Large intestine (tissue), 3 donors: ENCODE measurements around the gene GSX2. TPM values are rescaled to one million over a fixed set of nuclear protein-coding genes. Genes with fewer than 3 reads are reported as not detected.

Experiments used
- DNase-seq, 2 donors: peaks; one replicate each; pipeline versions ENCODE4 v3.0.0 to v3.0.0-alpha.2; 2013
- H3K27ac ChIP-seq: one replicate; pipeline ENCODE4 v1.5.1; 2013; ENCODE audit warnings: low read length
- H3K27me3 ChIP-seq: 2 replicates; pipeline ENCODE4 v1.6.1; 2013; ENCODE audit warnings: low read length; ENCODE audit not compliant: control insufficient read depth, insufficient read depth
- H3K36me3 ChIP-seq: 2 replicates; pipeline ENCODE4 v1.6.1; 2013; ENCODE audit warnings: low read length; ENCODE audit not compliant: control insufficient read depth, insufficient read depth
- H3K4me1 ChIP-seq: one replicate; pipeline ENCODE4 v1.6.1; 2013; ENCODE audit warnings: low read length; ENCODE audit not compliant: control insufficient read depth, insufficient read depth
- H3K4me3 ChIP-seq: one replicate; pipeline ENCODE4 v1.5.1; 2013; ENCODE audit warnings: low read length
- H3K9me3 ChIP-seq: one replicate; pipeline ENCODE4 v1.6.1; 2013; ENCODE audit warnings: mild to moderate bottlenecking, low read depth, low read length, moderate library complexity; ENCODE audit not compliant: control insufficient read depth
- WGBS: methylation state at CpG from one replicate; pipeline ENCODE4 v1.1.5; 2013; ENCODE audit warnings: low lambda C conversion rate; ENCODE audit not compliant: insufficient coverage; 5-methylcytosine and 5-hydroxymethylcytosine counted together
- polyA plus RNA-seq: library from polyadenylated mRNA; unstranded; fragments of 120-200 nt; gene quantifications from one replicate; pipeline ENCODE4 v1.2.1, GENCODE V29; 2013

The GSX2 gene
- polyA plus RNA-seq, 1 donor = not detected

DNA sequence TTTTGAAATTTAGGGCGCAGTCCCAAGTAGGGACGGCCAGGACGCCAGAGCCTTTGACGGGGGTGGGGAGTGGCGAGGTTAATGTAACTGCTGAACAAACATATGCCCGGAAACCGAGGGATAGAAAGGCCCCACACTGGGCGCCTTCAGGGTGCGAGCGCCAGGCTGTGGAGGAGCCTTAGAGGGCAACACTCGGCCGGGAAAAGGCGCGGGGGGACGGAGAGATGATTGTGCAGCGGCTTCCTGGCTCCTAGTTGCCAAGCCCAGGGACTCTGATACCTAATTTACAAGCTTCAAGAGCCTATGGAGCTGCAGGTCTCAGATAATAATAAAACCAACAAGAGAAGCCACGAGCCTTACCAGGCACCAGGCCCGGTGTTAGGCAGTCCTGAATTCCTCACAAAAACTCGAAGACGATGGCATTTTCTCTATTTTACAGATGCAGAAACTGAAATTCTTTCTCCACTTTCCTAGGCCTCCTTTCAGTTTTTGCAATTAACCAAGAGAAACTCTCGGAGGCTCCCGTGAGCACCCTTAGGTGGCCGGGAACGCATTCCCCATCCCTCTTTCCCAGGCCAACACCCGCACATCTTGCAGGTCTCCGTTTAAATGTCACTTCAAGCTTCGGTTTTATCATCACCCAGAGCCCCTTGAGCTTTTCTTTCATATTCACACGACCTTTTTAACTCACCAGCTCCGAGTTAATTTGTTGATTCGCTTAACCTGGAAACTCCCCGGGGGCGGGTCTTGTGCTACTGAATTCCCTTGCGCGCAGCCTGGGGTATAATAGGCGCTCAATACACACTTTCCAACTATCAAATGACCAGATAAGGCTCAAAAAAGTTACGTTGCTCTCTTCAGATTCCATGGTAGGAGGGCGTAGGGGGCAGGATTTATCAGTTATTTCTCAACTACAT is 6.4 kb upstream of the GSX2 start:
- no peaks in the 10 kb centered on the region for H3K36me3 ChIP-seq
- no peak overlapping the region for H3K4me3 ChIP-seq
- H3K9me3 ChIP-seq = no peaks in the 10 kb centered on the region
- no peak for DNase-seq
- H3K27me3 ChIP-seq = peaks cover 88% of the 10 kb centered on the region
- 20% methylated on average over 6 of the region's 37 CpGs for WGBS
- H3K27ac ChIP-seq = no peak overlapping the region
- peaks cover 19% of the 10 kb centered on the region for H3K4me1 ChIP-seq

DNA sequence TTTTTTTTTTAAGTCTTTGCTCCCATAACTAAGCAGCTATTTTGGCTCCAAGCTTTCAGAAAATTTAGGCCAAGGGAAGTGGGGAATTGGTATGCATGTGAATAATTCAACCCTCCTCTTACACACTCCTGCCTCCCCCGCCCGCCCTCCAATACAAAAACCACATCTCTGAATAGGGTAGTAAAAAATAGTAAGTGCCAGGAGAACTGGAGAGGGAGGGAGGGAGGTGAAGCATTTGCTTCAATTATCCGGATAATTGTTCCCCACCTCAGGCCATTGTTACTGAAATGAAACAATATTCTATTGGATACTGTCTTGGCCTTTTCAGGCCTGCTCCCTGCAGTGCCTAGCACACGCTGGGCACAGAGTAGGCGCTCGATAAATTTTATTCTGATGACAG is 5.5 kb upstream of the GSX2 start:
- H3K9me3 ChIP-seq = no peaks in the 10 kb centered on the region
- peaks cover 92% of the 10 kb centered on the region for H3K27me3 ChIP-seq
- no CpG with 5 or more reads among the region's 6 CpGs for WGBS
- no peak overlapping the region for H3K4me3 ChIP-seq
- H3K27ac ChIP-seq = no peak overlapping the region
- no peaks in the 10 kb centered on the region for H3K36me3 ChIP-seq
- peaks cover 23% of the 10 kb centered on the region for H3K4me1 ChIP-seq
- no peak for DNase-seq

DNA sequence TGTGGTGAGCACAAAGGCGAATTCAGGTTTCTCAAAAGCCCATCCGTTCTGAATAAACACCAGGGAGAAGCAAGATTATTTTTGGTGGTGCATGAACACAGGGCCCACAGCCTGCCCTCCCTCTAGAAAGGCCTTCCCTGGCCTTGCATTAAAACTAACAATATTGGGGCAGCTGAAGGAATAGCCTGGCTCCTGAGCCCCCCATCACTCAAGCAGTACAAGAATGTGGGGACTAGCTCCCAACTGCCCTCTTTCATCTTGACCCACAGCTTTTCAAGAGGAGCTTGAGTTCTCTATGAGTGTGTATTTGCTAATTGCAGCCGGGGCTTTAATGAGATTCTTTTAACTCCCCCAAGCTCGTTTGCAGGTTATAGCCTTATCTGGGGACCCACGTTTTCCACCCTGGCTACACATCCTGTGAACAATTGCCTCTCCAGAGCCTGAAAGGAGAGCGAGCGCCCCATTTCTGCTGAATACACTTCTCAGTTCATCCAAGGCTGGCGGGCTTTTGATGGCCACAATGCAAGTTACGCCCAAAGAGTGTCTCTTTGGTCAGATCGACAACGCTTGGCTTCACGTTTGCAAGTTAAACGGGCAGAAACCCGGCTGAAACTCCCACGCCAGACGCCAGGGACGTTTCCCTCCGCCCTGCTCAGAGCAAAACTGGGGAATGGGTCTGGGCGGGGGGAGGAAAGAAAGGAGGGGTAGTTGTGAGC is 4.7 kb upstream of the GSX2 start:
- no CpG with 5 or more reads among the region's 19 CpGs for WGBS
- Histone ChIP-seq H3K4me1 (peaks cover 30% of the 10 kb centered on the region), H3K27ac (no peak overlapping the region), H3K36me3 (no peaks in the 10 kb centered on the region), H3K27me3 (peaks cover 98% of the 10 kb centered on the region), H3K9me3 (peaks cover 3% of the 10 kb centered on the region), H3K4me3 (no peak overlapping the region)
- DNase-seq = no peak

DNA sequence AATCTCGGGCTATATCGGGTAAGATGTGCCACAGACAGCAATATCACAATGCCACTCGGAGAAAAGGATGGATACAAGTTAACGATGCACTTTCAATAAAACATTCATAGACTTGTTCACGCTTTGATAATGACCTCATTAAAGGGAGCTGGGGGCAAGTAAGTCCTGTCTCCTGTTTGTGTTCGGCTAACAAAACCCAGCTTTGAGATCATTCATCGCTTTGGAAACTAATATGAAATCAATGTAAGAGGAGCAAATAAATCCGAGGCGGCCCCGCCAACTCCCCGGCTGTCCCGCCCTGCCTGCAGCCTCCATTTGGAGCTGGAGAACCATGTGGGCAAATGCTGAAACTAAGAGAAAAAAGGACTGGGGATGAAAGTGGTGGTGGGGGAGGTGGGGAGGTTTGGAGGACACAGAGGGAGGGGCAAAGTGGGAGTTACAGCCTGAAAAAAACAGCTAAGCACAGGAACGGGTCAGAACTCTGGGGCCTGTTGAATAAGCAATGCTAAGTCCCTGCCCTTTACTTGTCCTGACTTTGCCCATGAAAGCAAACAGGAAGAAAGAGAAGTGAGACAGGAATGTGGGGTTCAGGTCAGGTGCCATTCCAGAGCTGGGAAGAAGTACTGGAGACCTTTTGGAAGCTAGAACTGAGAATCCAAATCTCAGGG is 3.5 kb upstream of the GSX2 start:
- H3K4me1 ChIP-seq = peaks cover 36% of the 10 kb centered on the region
- no peak overlapping the region for H3K4me3 ChIP-seq
- H3K9me3 ChIP-seq = peaks cover 3% of the 10 kb centered on the region
- no peaks in the 10 kb centered on the region for H3K36me3 ChIP-seq
- DNase-seq = no peak
- H3K27ac ChIP-seq = no peak overlapping the region
- peaks cover 98% of the 10 kb centered on the region for H3K27me3 ChIP-seq
- WGBS = no CpG with 5 or more reads among the region's 13 CpGs

DNA sequence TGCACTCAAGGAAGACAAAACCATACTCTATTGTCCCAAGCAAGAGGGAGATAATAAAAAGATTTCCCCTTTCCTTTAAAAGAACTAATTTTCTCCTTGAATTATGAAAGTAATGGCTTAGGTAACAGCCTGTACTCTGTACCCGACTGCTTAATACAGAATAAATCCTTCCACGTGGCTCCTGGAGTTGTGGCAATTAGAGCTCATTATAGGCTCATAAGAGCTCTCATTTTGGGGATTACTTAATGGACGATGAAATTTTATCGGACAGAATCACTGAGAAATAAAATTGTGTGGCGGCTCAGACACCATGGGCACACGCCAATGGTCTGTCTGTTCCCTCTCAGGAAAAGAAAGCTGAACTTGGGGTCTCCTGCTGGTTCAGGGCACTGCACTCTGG is 2.8 kb upstream of the GSX2 start:
- Histone ChIP-seq H3K36me3 (no peaks in the 10 kb centered on the region), H3K9me3 (peaks cover 3% of the 10 kb centered on the region), H3K27me3 (peaks cover 100% of the 10 kb centered on the region), H3K27ac (no peak overlapping the region), H3K4me3 (no peak overlapping the region), H3K4me1 (peaks cover 37% of the 10 kb centered on the region)
- DNase-seq = peak in 1 of 2 donors; percentile 4
- WGBS = 80% methylated on average over 1 of the region's 6 CpGs

DNA sequence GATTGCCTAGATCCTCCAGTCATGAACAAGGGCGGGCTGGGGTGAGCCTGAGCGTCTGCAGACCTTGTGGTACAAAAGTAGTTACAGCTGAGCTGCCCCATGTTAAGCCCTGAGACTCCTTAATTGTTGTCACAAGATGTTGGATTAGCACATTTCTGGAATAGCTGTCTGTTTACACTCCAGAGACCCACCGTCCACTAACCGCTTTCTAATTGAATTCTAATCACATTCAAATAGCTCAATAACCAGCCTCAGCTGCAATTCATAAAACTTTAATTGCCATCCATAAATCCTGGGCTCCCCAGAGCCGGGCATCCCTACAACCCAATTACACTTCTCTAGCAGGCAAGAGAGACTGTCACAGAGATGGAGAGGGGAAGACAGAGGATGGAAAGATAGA is 1.6 kb upstream of the GSX2 start:
- H3K27ac ChIP-seq = no peak overlapping the region
- H3K9me3 ChIP-seq = peaks cover 3% of the 10 kb centered on the region
- no peak overlapping the region for H3K4me3 ChIP-seq
- no peak for DNase-seq
- no CpG with 5 or more reads among the region's 5 CpGs for WGBS
- peaks cover 100% of the 10 kb centered on the region for H3K27me3 ChIP-seq
- H3K4me1 ChIP-seq = peaks cover 27% of the 10 kb centered on the region
- H3K36me3 ChIP-seq = no peaks in the 10 kb centered on the region

DNA sequence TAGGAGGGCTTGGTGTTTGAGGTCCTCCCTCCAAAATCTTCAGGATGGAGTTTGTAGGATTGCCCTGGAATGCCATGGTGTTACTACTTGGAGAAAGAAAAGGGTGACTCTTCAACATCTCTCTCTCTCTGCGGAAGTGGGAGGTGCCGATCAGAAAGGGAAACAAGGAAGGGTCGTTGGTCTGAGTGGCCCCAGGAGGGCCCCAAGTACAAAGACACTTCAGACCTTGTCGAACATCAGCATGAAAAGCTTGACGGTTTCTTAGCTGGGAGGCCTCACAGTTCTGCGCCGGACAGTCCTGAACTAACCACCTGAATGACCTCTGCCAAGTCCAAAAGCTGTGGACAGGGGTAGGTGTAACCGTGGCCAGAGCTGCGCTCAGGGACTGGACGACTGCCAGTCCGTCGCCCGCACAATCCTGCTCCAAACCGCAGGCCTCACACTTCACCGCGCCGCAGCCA is 646 bp upstream of the GSX2 start:
- peak in 1 of 2 donors; percentile 11 for DNase-seq
- H3K4me3 ChIP-seq = no peak overlapping the region
- H3K27me3 ChIP-seq = peaks cover 100% of the 10 kb centered on the region
- peaks cover 24% of the 10 kb centered on the region for H3K4me1 ChIP-seq
- H3K9me3 ChIP-seq = peaks cover 3% of the 10 kb centered on the region
- H3K27ac ChIP-seq = no peak overlapping the region
- H3K36me3 ChIP-seq = no peaks in the 10 kb centered on the region
- WGBS = no CpG with 5 or more reads among the region's 17 CpGs

DNA sequence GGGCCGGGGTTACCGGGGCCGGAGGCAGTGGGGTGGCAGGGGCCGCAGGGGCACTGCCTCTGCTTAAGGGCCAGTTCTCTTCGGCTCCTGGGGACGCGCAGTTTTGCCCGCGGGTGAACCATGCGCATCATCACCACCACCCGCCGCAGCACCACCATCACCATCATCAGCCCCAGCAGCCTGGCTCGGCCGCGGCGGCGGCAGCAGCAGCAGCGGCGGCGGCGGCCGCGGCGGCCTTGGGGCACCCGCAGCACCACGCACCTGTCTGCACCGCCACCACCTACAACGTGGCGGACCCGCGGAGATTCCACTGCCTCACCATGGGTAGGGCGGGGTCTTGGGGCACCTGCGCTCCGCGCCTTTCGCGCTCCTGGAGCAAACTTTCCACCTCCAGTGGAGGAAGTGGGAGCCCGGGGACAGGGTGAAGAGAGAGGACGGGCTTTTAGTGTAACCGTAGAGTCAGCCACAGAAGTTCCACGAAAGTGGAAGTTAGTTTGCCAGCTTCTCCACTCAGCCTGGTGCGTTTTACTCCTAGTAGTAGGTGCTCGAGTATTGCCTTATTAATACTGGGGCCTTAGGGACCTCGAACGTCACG is 729 bp downstream of the GSX2 start:
- H3K4me1 ChIP-seq = peaks cover 24% of the 10 kb centered on the region
- no peak overlapping the region for H3K27ac ChIP-seq
- no CpG with 5 or more reads among the region's 46 CpGs for WGBS
- H3K36me3 ChIP-seq = no peaks in the 10 kb centered on the region
- H3K4me3 ChIP-seq = no peak overlapping the region
- DNase-seq = peak in 1 of 2 donors; percentile 18
- peaks cover 100% of the 10 kb centered on the region for H3K27me3 ChIP-seq
- peaks cover 3% of the 10 kb centered on the region for H3K9me3 ChIP-seq

DNA sequence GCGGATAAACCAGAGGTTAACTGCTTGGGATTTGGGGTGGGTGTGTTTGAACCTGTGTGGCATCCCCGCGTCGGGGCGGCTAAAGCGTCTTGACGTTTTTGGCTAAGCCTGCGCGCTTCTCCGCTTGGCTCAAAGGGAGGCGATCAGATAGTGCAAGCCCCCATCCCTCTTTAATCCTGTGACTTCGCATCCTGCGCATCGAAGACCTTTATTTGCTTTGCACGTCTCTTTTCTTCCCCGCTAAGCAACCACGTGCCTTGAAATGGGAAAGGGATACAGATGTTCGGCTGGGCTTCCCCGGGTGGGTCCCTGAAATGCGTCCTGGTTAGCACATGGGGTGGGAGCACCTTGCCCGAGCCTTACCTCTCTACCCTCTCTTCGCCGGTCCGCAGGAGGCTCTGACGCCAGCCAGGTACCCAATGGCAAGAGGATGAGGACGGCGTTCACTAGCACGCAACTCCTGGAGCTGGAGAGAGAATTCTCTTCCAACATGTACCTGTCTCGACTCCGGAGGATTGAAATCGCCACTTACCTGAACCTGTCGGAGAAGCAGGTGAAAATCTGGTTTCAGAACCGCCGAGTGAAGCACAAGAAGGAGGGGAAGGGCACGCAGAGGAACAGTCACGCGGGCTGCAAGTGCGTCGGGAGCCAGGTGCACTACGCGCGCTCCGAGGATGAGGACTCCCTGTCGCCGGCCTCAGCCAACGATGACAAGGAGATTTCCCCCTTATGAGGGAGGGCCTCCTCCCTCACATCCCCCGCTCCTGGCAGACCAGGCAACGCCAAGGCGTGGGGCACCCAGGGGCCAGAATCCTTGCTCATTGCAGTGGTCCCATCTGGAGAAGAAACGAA is 1.5 kb downstream of the GSX2 start:
- Histone ChIP-seq H3K4me3 (no peak overlapping the region), H3K4me1 (peaks cover 24% of the 10 kb centered on the region)

More for the DNA sequence above, 1.5 kb downstream of the GSX2 start:
- H3K27ac ChIP-seq = no peak overlapping the region
- DNase-seq = peak in 1 of 2 donors; percentile 19
- no peaks in the 10 kb centered on the region for H3K36me3 ChIP-seq
- H3K27me3 ChIP-seq = peaks cover 98% of the 10 kb centered on the region
- H3K9me3 ChIP-seq = peaks cover 3% of the 10 kb centered on the region
- no CpG with 5 or more reads among the region's 50 CpGs for WGBS
